Thyroid gland (tissue), 4 donors: ENCODE measurements around the gene MTHFD1L.

Source experiments
- CTCF ChIP-seq, 6 experiments: fragments of 200-600 bp in 3 of 6; fragments of 450-650 bp in 3 of 6; sonication (generic) in 3 of 6; IDR thresholded peaks; one replicate each; pipeline ENCODE4 v1.5.1; 2016 to 2019; ENCODE audit warnings: antibody characterized with exemption in 6 of 6, mild to moderate bottlenecking in 2 of 6, inconsistent platforms in 1 of 6, moderate library complexity in 1 of 6
- POLR2A ChIP-seq, 2 donors: fragments of 450-650 bp; IDR thresholded peaks; one replicate each; pipeline ENCODE4 v1.6.1; 2017; ENCODE audit warnings: antibody characterized with exemption in 2 of 2, mild to moderate bottlenecking in 2 of 2, moderate library complexity in 1 of 2

GRCh38 chr6:150967910-150968309, 102.4 kb downstream of the MTHFD1L start:
- TF ChIP-seq CTCF (IDR thresholded peaks at IDR 0.05) (no peak), POLR2A (IDR thresholded peaks at IDR 0.05) (no peak)
